GM13976 (cell line): Measurements from ENCODE around the gene ABHD13.
"Not testable (repeated sequence)": the region's sequence is repeated elsewhere in the genome, so short reads cannot be mapped to it uniquely, and the experiment has no call there.

Experiments
- DNase-seq: peaks from one replicate; pipeline ENCODE4 v3.0.0; 2012; ENCODE audit warnings: low spot score
- CTCF ChIP-seq: IDR thresholded peaks from 2 replicates; pipeline ENCODE4 v1.5.1; 2012; ENCODE audit warnings: borderline replicate concordance, mild to moderate bottlenecking; ENCODE audit not compliant: insufficient read depth; ENCODE audit errors: extremely low read depth, missing control alignments, control extremely low read depth
- in situ Hi-C: fragments of 300-500 bp; cut with MboI; formaldehyde crosslinking; loops from one replicate; pipeline ENCODE4 v1.12.0; 2022; ENCODE audit warnings: low sequenced_read_pairs, mixed read lengths, inconsistent platforms; ENCODE audit not compliant: unreplicated experiment

ABHD13 gene

GRCh38 chr13:108200781-108201398, 17.3 kb upstream of the ABHD13 start:
- in situ Hi-C loops, result no loop called here
- TF ChIP-seq CTCF, result no peak
- no peak for DNase-seq

- in situ Hi-C loops, result no loop called here
- no peak for DNase-seq
- TF ChIP-seq CTCF, result no peak
These were observed 7.6 kb upstream of the ABHD13 start for GRCh38 chr13:108210551-108210950.

GRCh38 chr13:108212886-108213285, 5.3 kb upstream of the ABHD13 start:
- in situ Hi-C loops, result no loop called here
- no peak for TF ChIP-seq CTCF
- DNase-seq, result peak; percentile 29

GRCh38 chr13:108213946-108214345, 4.2 kb upstream of the ABHD13 start:
- no peak for TF ChIP-seq CTCF
- in situ Hi-C loops, result no loop called here
- DNase-seq, result no peak

- in situ Hi-C loops, result no loop called here
- TF ChIP-seq CTCF, result no peak
- DNase-seq, result no peak
These were observed 3.5 kb upstream of the ABHD13 start for GRCh38 chr13:108214441-108215271.

- in situ Hi-C loops, result no loop called here
- TF ChIP-seq CTCF, result no peak
- peak; percentile 93 for DNase-seq
These were observed 2.8 kb upstream of the ABHD13 start, which contains the start of gene LIG4 for GRCh38 chr13:108215436-108215835. LIG4 (minus strand) TSS chr13:108215536; CDS start chr13:108211268, 4,268 bp downstream.

- DNase-seq, in situ Hi-C loops: not testable (repeated sequence)
These were observed 717 bp upstream of the ABHD13 start for GRCh38 chr13:108217307-108218043.
